ENCODE data around the gene DDX6.

DDX6 gene

DNA sequence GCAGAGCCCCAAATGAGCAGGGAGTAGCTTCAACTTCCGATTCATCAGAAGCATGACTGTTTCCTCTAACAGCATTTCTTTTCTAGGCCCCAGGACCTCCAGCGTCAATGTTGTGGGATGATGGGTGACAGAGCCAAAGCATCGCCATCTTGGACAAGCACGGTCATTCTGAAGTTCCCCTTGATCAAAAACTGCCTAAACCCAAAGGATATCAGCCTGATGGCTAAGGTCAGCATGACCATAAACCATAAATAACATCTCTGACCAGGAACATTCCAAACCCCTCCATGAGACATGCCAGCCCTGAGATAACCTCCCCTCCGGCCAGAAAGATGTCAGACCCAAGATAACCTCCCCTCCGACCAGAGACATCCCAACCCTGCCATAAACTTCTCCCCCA, 82.7 kb downstream of the DDX6 start:
- H3K4me2 ChIP-seq (ENCODE audit: low read depth, low read length, poor library complexity, severe bottlenecking) = no peak overlapping the region
- no peaks in the 10 kb centered on the region for H3K9me3 ChIP-seq (ENCODE audit: insufficient read depth, low read length)
- H3K36me3 ChIP-seq (ENCODE audit: low read length) = no peaks in the 10 kb centered on the region
- no peaks in the 10 kb centered on the region for H3K27me3 ChIP-seq (ENCODE audit: low read length)
- no peak overlapping the region for H2AFZ ChIP-seq (ENCODE audit: low read depth, low read length, severe bottlenecking)
- H4K20me1 ChIP-seq (ENCODE audit: low read depth, low read length) = no peaks in the 10 kb centered on the region
- H3K79me2 ChIP-seq (ENCODE audit: insufficient read depth, low read length) = no peaks in the 10 kb centered on the region
- H3K9me2 ChIP-seq (replicated peaks; ENCODE audit: insufficient read depth, low read length) = no peaks in the 10 kb centered on the region
- H3K9ac ChIP-seq (ENCODE audit: low read length) = no peak overlapping the region
- no peaks in the 10 kb centered on the region for H3F3A ChIP-seq (ENCODE audit: insufficient read depth)
- H3K27ac ChIP-seq (ENCODE audit: low read depth, low read length) = no peak overlapping the region
- TF ChIP-seq, protein P1, sequence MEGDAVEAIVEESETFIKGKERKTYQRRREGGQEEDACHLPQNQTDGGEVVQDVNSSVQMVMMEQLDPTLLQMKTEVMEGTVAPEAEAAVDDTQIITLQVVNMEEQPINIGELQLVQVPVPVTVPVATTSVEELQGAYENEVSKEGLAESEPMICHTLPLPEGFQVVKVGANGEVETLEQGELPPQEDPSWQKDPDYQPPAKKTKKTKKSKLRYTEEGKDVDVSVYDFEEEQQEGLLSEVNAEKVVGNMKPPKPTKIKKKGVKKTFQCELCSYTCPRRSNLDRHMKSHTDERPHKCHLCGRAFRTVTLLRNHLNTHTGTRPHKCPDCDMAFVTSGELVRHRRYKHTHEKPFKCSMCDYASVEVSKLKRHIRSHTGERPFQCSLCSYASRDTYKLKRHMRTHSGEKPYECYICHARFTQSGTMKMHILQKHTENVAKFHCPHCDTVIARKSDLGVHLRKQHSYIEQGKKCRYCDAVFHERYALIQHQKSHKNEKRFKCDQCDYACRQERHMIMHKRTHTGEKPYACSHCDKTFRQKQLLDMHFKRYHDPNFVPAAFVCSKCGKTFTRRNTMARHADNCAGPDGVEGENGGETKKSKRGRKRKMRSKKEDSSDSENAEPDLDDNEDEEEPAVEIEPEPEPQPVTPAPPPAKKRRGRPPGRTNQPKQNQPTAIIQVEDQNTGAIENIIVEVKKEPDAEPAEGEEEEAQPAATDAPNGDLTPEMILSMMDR (IDR thresholded peaks at IDR 0.05; ENCODE audit: insufficient read depth, low read length, poor library complexity, severe bottlenecking) = no peak
- no peak for TF ChIP-seq EZH2phosphoT487 (conservative IDR thresholded peaks at IDR 0.05; ENCODE audit: low read length)
- H3K4me3 ChIP-seq (ENCODE audit: insufficient read depth, low read length, poor library complexity, severe bottlenecking) = no peak overlapping the region

DNA sequence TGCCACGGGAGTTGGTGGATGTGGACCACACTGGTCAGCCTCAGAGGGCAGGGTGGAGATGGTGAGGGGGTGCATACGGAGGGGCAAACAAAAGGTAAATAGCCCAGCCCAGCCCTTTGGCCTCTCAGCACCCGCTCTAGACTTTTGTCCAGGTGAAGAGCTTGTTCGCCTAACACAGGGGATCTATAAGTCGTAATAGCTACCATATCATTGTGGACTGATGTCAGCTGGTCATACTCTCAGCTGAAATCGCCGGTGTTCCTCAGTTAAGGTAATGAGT, 84.5 kb downstream of the DDX6 start:
- Histone ChIP-seq H3K27ac (ENCODE audit: low read depth, low read length) (no peak overlapping the region), H3K36me3 (ENCODE audit: low read length) (no peaks in the 10 kb centered on the region), H2AFZ (ENCODE audit: low read depth, low read length, severe bottlenecking) (no peak overlapping the region), H3F3A (ENCODE audit: insufficient read depth) (no peaks in the 10 kb centered on the region), H3K79me2 (ENCODE audit: insufficient read depth, low read length) (no peaks in the 10 kb centered on the region), H3K9ac (ENCODE audit: low read length) (no peak overlapping the region), H3K4me3 (ENCODE audit: insufficient read depth, low read length, poor library complexity, severe bottlenecking) (no peak overlapping the region), H3K4me2 (ENCODE audit: low read depth, low read length, poor library complexity, severe bottlenecking) (no peak overlapping the region), H4K20me1 (ENCODE audit: low read depth, low read length) (no peaks in the 10 kb centered on the region), H3K9me3 (ENCODE audit: insufficient read depth, low read length) (no peaks in the 10 kb centered on the region), H3K9me2 (replicated peaks; ENCODE audit: insufficient read depth, low read length) (no peaks in the 10 kb centered on the region), H3K27me3 (ENCODE audit: low read length) (no peaks in the 10 kb centered on the region)
- TF ChIP-seq EZH2phosphoT487 (conservative IDR thresholded peaks at IDR 0.05; ENCODE audit: low read length) = no peak
- TF ChIP-seq, protein P1 (IDR thresholded peaks at IDR 0.05; ENCODE audit: insufficient read depth, low read length, poor library complexity, severe bottlenecking) = no peak

DNA sequence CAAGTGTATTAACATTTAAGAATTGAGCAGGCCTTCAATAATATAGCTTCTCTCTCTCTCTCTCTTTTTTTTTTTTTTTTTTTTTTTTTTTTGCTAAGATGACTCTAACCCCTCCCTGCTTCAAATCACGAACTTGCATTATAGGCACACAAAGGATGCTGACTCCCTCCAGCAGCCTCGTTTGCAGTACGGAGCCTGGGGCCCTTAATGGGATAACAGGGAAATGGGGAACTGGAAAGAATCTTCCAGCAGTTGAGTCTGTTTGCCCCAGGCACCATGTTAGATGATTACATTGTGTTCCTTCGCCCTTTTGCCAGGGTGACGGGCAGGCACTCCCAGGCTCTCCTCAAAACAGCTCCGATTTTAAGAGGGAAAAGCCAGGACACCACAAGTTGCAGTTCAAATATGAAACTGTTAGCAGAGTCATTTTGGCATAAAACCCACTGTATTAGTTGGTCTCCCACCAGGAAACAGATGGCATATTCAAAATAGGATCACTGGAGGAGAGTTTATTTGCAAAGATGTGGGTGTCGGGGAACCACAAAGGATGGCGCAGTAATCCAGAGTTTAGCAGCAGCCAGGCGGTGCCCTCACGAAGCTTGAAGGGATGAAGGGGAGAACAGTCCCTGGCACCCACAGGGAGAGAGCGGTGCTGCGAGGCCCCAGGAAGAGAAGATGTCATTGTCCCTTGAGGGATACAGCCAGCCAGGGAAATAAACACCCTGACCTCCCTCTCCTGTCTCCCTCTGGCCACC, 85.0 kb downstream of the DDX6 start:
- no peaks in the 10 kb centered on the region for H3K9me2 ChIP-seq (replicated peaks; ENCODE audit: insufficient read depth, low read length)
- no peaks in the 10 kb centered on the region for H3K9me3 ChIP-seq (ENCODE audit: insufficient read depth, low read length)
- no peak overlapping the region for H3K4me3 ChIP-seq (ENCODE audit: insufficient read depth, low read length, poor library complexity, severe bottlenecking)
- no peaks in the 10 kb centered on the region for H4K20me1 ChIP-seq (ENCODE audit: low read depth, low read length)
- H3K27me3 ChIP-seq (ENCODE audit: low read length) = no peaks in the 10 kb centered on the region
- no peak overlapping the region for H3K9ac ChIP-seq (ENCODE audit: low read length)
- TF ChIP-seq, protein P1 (IDR thresholded peaks at IDR 0.05; ENCODE audit: insufficient read depth, low read length, poor library complexity, severe bottlenecking) = no peak
- TF ChIP-seq EZH2phosphoT487 (conservative IDR thresholded peaks at IDR 0.05; ENCODE audit: low read length) = no peak
- no peak overlapping the region for H3K4me2 ChIP-seq (ENCODE audit: low read depth, low read length, poor library complexity, severe bottlenecking)
- H3K79me2 ChIP-seq (ENCODE audit: insufficient read depth, low read length) = no peaks in the 10 kb centered on the region
- H3K36me3 ChIP-seq (ENCODE audit: low read length) = no peaks in the 10 kb centered on the region
- H2AFZ ChIP-seq (ENCODE audit: low read depth, low read length, severe bottlenecking) = no peak overlapping the region
- no peaks in the 10 kb centered on the region for H3F3A ChIP-seq (ENCODE audit: insufficient read depth)
- H3K27ac ChIP-seq (ENCODE audit: low read depth, low read length) = no peak overlapping the region
